NCI-H1417 (cell line): Measurements from ENCODE around the gene GNE.
"Not testable (repeated sequence)": the region's sequence is repeated elsewhere in the genome, so short reads cannot be mapped to it uniquely, and the experiment has no call there.

Experiments used
- DNase-seq, 3 experiments: peaks; one replicate each; lab custom pipeline; 2025; lab: John Stamatoyannopoulos, UW

GNE gene

GRCh38 chr9:36258208-36258995 is at the start of gene GNE:
Gene GNE, minus strand, starts transcription at chr9:36258448. Its CDS starts 9,093 bp downstream, at chr9:36249355.
- peak in 1 of 3 experiments; percentile 86 for DNase-seq

- DNase-seq, result no peak
These were observed 48.4 kb upstream of the GNE start for GRCh38 chr9:36306471-36307306.

- not testable (repeated sequence) for DNase-seq
These were observed 46.1 kb upstream of the GNE start for GRCh38 chr9:36304366-36304765.

GRCh38 chr9:36301227-36301626 is 43.0 kb upstream of the GNE start:
- no peak for DNase-seq

GRCh38 chr9:36298566-36298965 is 40.3 kb upstream of the GNE start:
- no peak for DNase-seq

GRCh38 chr9:36297798-36298197 is 39.5 kb upstream of the GNE start:
- DNase-seq, result no peak

- DNase-seq, result not testable (repeated sequence)
These were observed 36.7 kb upstream of the GNE start for GRCh38 chr9:36294996-36295395.

GRCh38 chr9:36293918-36294317 is 35.7 kb upstream of the GNE start:
- DNase-seq, result no peak

GRCh38 chr9:36293171-36293570 is 34.9 kb upstream of the GNE start:
- DNase-seq, result no peak

- no peak for DNase-seq
These were observed 34.4 kb upstream of the GNE start for GRCh38 chr9:36292641-36293040.

GRCh38 chr9:36290996-36291395 is 32.7 kb upstream of the GNE start:
- DNase-seq, result no peak

- no peak for DNase-seq
These were observed 31.7 kb upstream of the GNE start for GRCh38 chr9:36289836-36290435.

- no peak for DNase-seq
These were observed 29.8 kb upstream of the GNE start for GRCh38 chr9:36288070-36288469.

- no peak for DNase-seq
These were observed 28.1 kb upstream of the GNE start for GRCh38 chr9:36286388-36286787.

- no peak for DNase-seq
These were observed 26.0 kb upstream of the GNE start for GRCh38 chr9:36284226-36284625.

GRCh38 chr9:36282275-36282674 is 24.0 kb upstream of the GNE start:
- no peak for DNase-seq

- DNase-seq, result no peak
These were observed 22.7 kb upstream of the GNE start for GRCh38 chr9:36280989-36281388.

- no peak for DNase-seq
These were observed 20.0 kb upstream of the GNE start for GRCh38 chr9:36278243-36278642.

- DNase-seq, result no peak
These were observed 18.5 kb upstream of the GNE start for GRCh38 chr9:36276781-36277181.

- DNase-seq, result no peak
These were observed 18.0 kb upstream of the GNE start for GRCh38 chr9:36276254-36276653.

GRCh38 chr9:36275060-36275459 is 16.8 kb upstream of the GNE start:
- no peak for DNase-seq

- not testable (repeated sequence) for DNase-seq
These were observed 15.1 kb upstream of the GNE start for GRCh38 chr9:36273354-36273753.

GRCh38 chr9:36268007-36268427 is 9.8 kb upstream of the GNE start:
- DNase-seq, result no peak
